VCaP (cell line): ENCODE measurements around the gene FAM110A.
"Not testable (repeated sequence)": the region's sequence is repeated elsewhere in the genome, so short reads cannot be mapped to it uniquely, and the experiment has no call there.

Source experiments
- H3K27ac ChIP-seq: fragments of 450-650 bp; 2 replicates; pipeline ENCODE4 v1.5.1; 2017
- CTCF ChIP-seq: fragments of 450-650 bp; conservative IDR thresholded peaks from 2 replicates; pipeline ENCODE4 v1.5.1; 2017; ENCODE audit warnings: mild to moderate bottlenecking, moderate library complexity

The FAM110A gene

DNA sequence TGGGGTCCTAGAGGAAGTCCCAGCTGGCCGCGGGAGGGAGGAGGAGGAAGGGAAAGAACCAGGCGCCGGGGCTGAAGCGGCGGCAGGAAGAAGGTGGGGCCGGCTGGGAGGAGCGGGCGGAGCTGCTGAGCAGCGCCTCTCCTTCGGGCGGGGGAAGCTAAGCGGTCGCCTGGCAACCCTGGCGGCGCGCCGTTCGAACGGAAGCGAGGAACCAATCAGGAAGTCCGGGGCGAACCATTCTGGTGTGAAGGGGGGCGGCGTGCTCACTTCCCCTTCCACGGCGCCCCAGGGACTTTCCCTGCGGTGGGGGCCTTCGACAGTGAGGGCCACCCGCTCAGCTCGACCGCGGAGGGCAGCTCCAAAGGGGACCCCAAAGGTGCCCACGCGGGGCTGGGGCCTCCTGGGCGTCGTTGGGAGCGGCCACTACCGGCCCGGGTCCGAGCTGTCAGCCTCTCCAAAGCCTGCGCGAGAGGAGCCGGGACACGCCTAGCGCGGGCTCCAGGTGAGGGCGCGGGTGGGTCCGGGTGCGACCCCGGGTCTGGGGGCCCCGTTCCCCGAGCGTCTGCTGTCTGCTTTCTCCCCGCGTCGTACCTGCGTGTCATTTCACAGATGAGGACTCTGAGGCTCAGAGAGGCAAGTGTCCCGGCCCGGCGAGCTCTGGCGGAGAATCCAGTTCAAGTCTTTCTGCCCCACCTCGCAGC lies at the start of gene FAM110A:
Gene FAM110A, plus strand, starts transcription at position 266 of the 701 bp plus-strand sequence. CDS start 11,090 bp downstream, outside the sequence.
- peak within 1 kb of the TSS; percentile 89 for H3K27ac ChIP-seq
- TF ChIP-seq CTCF: no peak

- TF ChIP-seq CTCF: no peak
- no peak overlapping the region for H3K27ac ChIP-seq
These were observed 45.7 kb upstream of the FAM110A start for GRCh38 chr20:787825-788224.

DNA sequence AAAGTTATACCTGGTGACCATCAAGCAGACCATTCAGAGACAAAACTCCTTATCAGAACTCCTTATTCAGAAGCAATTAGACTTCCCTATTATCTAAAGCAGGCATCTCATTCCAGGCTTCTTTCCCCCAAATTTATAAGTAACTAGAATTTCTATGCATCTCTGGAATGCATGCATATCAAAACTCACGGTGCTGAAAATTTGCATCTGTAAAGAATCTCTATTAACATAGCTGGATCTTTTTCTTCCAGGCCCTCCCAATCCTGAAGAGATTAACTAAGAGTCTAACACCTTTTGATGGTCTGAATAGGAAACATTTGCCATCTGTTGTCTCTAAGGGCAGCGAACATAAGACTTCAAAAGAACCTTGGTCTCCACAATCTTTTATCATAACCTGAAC lies 42.5 kb upstream of the FAM110A start:
- no peak for TF ChIP-seq CTCF
- H3K27ac ChIP-seq: no peak overlapping the region

GRCh38 chr20:792248-792647 lies 41.3 kb upstream of the FAM110A start:
- H3K27ac ChIP-seq: no peak overlapping the region
- TF ChIP-seq CTCF: no peak

DNA sequence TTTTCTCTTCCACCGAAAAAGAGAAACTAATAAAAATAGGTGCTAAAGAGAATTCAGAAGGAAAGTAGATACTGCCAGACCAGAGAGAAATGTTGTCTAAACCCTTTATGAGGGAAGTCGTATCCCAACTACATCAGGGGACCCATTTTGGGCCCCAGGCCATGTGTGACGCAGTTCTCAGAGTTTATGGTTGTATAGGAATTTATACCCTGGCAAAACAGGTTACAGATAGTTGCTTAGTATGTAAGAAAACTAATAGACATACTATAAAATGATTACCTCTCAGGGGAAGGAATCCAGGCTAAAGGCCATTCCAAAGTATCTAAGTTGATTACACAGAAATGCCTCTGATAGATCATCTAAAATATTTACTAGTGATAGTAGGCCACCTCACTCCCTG lies 36.6 kb upstream of the FAM110A start:
- no peak for TF ChIP-seq CTCF

DNA sequence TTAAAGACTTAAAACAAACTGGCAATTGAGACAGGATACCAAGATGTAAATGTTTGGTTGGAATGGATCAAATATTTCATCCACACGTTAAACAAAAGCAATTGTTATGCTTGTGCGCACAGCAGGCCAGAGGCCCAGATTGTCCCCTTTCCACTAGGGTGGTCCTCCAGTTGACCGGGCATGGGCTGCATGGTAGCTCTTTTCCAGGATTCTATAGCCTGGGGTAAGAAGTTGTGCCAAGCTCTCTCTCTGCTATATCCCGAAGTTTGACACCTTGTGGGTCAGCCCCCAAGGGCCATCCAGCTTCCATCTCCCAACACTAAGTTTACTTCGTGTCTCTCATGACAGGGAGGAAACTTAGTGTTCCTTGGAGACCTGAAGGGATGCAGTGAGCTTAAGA lies 34.8 kb upstream of the FAM110A start:
- H3K27ac ChIP-seq: not testable (repeated sequence)

More for the DNA sequence above, 36.6 kb upstream of the FAM110A start:
- no peak overlapping the region for H3K27ac ChIP-seq

DNA sequence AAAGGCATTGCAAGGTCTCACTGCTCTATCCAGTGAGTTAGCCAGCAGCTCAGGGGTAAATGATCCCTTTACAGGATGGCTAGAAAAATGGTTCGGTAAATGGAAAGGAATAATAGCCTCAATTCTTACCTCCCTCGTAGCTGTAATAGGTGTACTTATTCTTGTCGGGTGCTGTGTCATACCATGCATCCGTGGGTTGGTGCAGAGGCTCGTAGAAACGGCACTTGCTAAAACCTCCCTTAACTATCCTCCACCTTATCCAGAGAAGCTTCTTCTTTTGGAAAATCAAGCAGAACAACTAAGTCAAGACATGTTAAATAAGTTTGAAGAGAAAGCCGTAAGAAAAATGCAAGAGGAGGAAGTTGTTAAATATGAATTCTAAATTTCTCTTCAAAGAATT lies 33.5 kb upstream of the FAM110A start:
- H3K27ac ChIP-seq: not testable (repeated sequence)

- no peak overlapping the region for H3K27ac ChIP-seq
These were observed 31.8 kb upstream of the FAM110A start for GRCh38 chr20:801678-802077.

More at GRCh38 chr20:801678-802077, 31.8 kb upstream of the FAM110A start:
- no peak for TF ChIP-seq CTCF
